ENCODE data around the gene WNK2.

- TF ChIP-seq NFE2L2 (conservative IDR thresholded peaks at IDR 0.05; ENCODE audit: low read length) (no peak), MYC (IDR thresholded peaks at IDR 0.05; ENCODE audit: borderline replicate concordance, low read length) (no peak), POLR2A (IDR thresholded peaks at IDR 0.05; ENCODE audit: low read length) (no peak), ESRRA (IDR thresholded peaks at IDR 0.05; ENCODE audit: borderline replicate concordance, low read length) (no peak), TP53 (CRISPR knock-in tag; IDR thresholded peaks at IDR 0.05) (no peak), SREBF2 (IDR thresholded peaks at IDR 0.05) (no peak), PHF8 (IDR thresholded peaks at IDR 0.05; ENCODE audit: borderline replicate concordance, low read depth) (no peak), CEBPB (IDR thresholded peaks at IDR 0.05) (no peak), MAX (IDR thresholded peaks at IDR 0.05) (no peak), USF2 (IDR thresholded peaks at IDR 0.05) (no peak)
- TF ChIP-seq, protein P1, sequence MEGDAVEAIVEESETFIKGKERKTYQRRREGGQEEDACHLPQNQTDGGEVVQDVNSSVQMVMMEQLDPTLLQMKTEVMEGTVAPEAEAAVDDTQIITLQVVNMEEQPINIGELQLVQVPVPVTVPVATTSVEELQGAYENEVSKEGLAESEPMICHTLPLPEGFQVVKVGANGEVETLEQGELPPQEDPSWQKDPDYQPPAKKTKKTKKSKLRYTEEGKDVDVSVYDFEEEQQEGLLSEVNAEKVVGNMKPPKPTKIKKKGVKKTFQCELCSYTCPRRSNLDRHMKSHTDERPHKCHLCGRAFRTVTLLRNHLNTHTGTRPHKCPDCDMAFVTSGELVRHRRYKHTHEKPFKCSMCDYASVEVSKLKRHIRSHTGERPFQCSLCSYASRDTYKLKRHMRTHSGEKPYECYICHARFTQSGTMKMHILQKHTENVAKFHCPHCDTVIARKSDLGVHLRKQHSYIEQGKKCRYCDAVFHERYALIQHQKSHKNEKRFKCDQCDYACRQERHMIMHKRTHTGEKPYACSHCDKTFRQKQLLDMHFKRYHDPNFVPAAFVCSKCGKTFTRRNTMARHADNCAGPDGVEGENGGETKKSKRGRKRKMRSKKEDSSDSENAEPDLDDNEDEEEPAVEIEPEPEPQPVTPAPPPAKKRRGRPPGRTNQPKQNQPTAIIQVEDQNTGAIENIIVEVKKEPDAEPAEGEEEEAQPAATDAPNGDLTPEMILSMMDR (IDR thresholded peaks at IDR 0.05), result no peak
Measured at GRCh38 chr9:93216073-93216365, 32.1 kb downstream of the WNK2 start.
